Measurements from ENCODE around the gene ZNF821. TPM values are rescaled to one million over a fixed set of nuclear protein-coding genes. Genes with fewer than 3 reads are reported as not detected.
"Not testable (repeated sequence)": the region's sequence is repeated elsewhere in the genome, so short reads cannot be mapped to it uniquely, and the experiment has no call there.

ZNF821 gene
- total RNA-seq, 2 donors from 2014 or later, result 6.3 to 10.1 TPM

- H3K4me3 ChIP-seq, result no peak overlapping the region
- no peaks in the 10 kb centered on the region for H3K9me3 ChIP-seq
- no peak overlapping the region for H3K27ac ChIP-seq
- no peak for TF ChIP-seq CTCF (IDR thresholded peaks at IDR 0.05)
- no peaks in the 10 kb centered on the region for H3K27me3 ChIP-seq
- DNase-seq, result no peak
- intact Hi-C loops (cut with DNase I), result no loop called here
- H3K36me3 ChIP-seq, result no peaks in the 10 kb centered on the region
- no peak overlapping the region for H3K9ac ChIP-seq (ENCODE audit: low read depth in 2 of 2, low read length in 2 of 2)
- no peaks in the 10 kb centered on the region for H3K4me1 ChIP-seq
Measured at GRCh38 chr16:71869089-71869488, 14.9 kb downstream of the ZNF821 start.

GRCh38 chr16:71867939-71868338, 16.0 kb downstream of the ZNF821 start:
- intact Hi-C loops (cut with DNase I), result no loop called here
- Histone ChIP-seq H3K9me3 (no peaks in the 10 kb centered on the region), H3K4me1 (no peaks in the 10 kb centered on the region), H3K27ac (no peak overlapping the region), H3K27me3 (no peaks in the 10 kb centered on the region), H3K9ac (ENCODE audit: low read depth in 2 of 2, low read length in 2 of 2) (no peak overlapping the region), H3K4me3 (no peak overlapping the region), H3K36me3 (no peaks in the 10 kb centered on the region)
- TF ChIP-seq CTCF (IDR thresholded peaks at IDR 0.05), result no peak
- no peak for DNase-seq

GRCh38 chr16:71867175-71867574, 16.8 kb downstream of the ZNF821 start:
- H3K4me1 ChIP-seq; H3K9ac ChIP-seq (ENCODE audit: low read depth in 2 of 2, low read length in 2 of 2); H3K36me3 ChIP-seq; H3K9me3 ChIP-seq; H3K27ac ChIP-seq; DNase-seq; intact Hi-C loops (cut with DNase I); H3K27me3 ChIP-seq; H3K4me3 ChIP-seq: not testable (repeated sequence)

- H3K27ac ChIP-seq, result no peak overlapping the region
- H3K9me3 ChIP-seq, result no peaks in the 10 kb centered on the region
- H3K4me1 ChIP-seq, result no peaks in the 10 kb centered on the region
- H3K4me3 ChIP-seq, result no peak overlapping the region
- H3K9ac ChIP-seq (ENCODE audit: low read depth in 2 of 2, low read length in 2 of 2), result no peak overlapping the region
- no peaks in the 10 kb centered on the region for H3K27me3 ChIP-seq
- intact Hi-C loops (cut with DNase I), result no loop called here
- no peak for DNase-seq
- peaks cover 4% of the 10 kb centered on the region for H3K36me3 ChIP-seq
- no peak for TF ChIP-seq CTCF (IDR thresholded peaks at IDR 0.05)
Measured at GRCh38 chr16:71865173-71865863, 18.7 kb downstream of the ZNF821 start.

- peaks cover 4% of the 10 kb centered on the region for H3K36me3 ChIP-seq
- no peak for DNase-seq
- H3K4me3 ChIP-seq, result no peak overlapping the region
- H3K4me1 ChIP-seq, result no peaks in the 10 kb centered on the region
- intact Hi-C loops (cut with DNase I), result no loop called here
- no peaks in the 10 kb centered on the region for H3K27me3 ChIP-seq
- no peak for TF ChIP-seq CTCF (IDR thresholded peaks at IDR 0.05)
- H3K9ac ChIP-seq (ENCODE audit: low read depth in 2 of 2, low read length in 2 of 2), result no peak overlapping the region
- no peak overlapping the region for H3K27ac ChIP-seq
- H3K9me3 ChIP-seq, result no peaks in the 10 kb centered on the region
Measured at GRCh38 chr16:71863995-71864394, 20.0 kb downstream of the ZNF821 start.

- Histone ChIP-seq H3K9me3 (no peaks in the 10 kb centered on the region), H3K27ac (no peak overlapping the region), H3K36me3 (peaks cover 4% of the 10 kb centered on the region), H3K27me3 (no peaks in the 10 kb centered on the region), H3K4me1 (no peaks in the 10 kb centered on the region), H3K9ac (ENCODE audit: low read depth in 2 of 2, low read length in 2 of 2) (no peak overlapping the region), H3K4me3 (no peak overlapping the region)
- no peak for TF ChIP-seq CTCF (IDR thresholded peaks at IDR 0.05)
- no peak for DNase-seq
- intact Hi-C loops (cut with DNase I), result no loop called here
Measured at GRCh38 chr16:71859762-71860521, 24.0 kb downstream of the ZNF821 start.
